ENCODE results near the gene PDZD4.

- TF ChIP-seq CTCF (IDR thresholded peaks at IDR 0.05) (no peak), POLR2A (IDR thresholded peaks at IDR 0.05) (no peak)
Measured at GRCh38 chrX:153782871-153783270, 47.5 kb downstream of the PDZD4 start.

All from lower leg skin (tissue), 3 donors.